ENCODE data around the gene VMO1. TPM values are rescaled to one million over a fixed set of nuclear protein-coding genes. Genes with fewer than 3 reads are reported as not detected.
A peak's percentile ranks its signal among the peaks of the same experiment; 100 is the strongest.

The VMO1 gene
- total RNA-seq, 2 donors from 2014 or later, result 3.9 TPM; not detected in 1

GRCh38 chr17:4812690-4813089, 26.5 kb upstream of the VMO1 start:
- Histone ChIP-seq H3K4me3 (no peak overlapping the region), H3K4me1 (peaks cover 0 to 14% of the 10 kb centered on the region in 2 donors), H3K36me3 (peaks cover 24% of the 10 kb centered on the region), H3K27me3 (no peaks in the 10 kb centered on the region), H3K27ac (peak overlapping the region; percentile 61 to 64), H3K9me3 (no peaks in the 10 kb centered on the region)
- no peak for TF ChIP-seq CTCF (IDR thresholded peaks at IDR 0.05)
- no peak for DNase-seq (ENCODE audit: low spot score)

- DNase-seq (ENCODE audit: low spot score), result no peak
- Histone ChIP-seq H3K36me3 (peaks cover 16% of the 10 kb centered on the region), H3K4me1 (peaks cover 0 to 20% of the 10 kb centered on the region in 2 donors), H3K27ac (no peak overlapping the region), H3K9me3 (no peaks in the 10 kb centered on the region), H3K4me3 (no peak overlapping the region), H3K27me3 (no peaks in the 10 kb centered on the region)
- TF ChIP-seq CTCF (IDR thresholded peaks at IDR 0.05), result no peak
Measured at GRCh38 chr17:4811471-4811870, 25.3 kb upstream of the VMO1 start.

- no peak for TF ChIP-seq CTCF (IDR thresholded peaks at IDR 0.05)
- no peak overlapping the region for H3K27ac ChIP-seq
- H3K4me3 ChIP-seq, result no peak overlapping the region
- peaks cover 9% of the 10 kb centered on the region for H3K36me3 ChIP-seq
- no peak for DNase-seq (ENCODE audit: low spot score)
- peaks cover 0 to 25% of the 10 kb centered on the region in 2 donors for H3K4me1 ChIP-seq
- H3K27me3 ChIP-seq, result no peaks in the 10 kb centered on the region
- no peaks in the 10 kb centered on the region for H3K9me3 ChIP-seq
Measured at GRCh38 chr17:4810696-4811290, 24.6 kb upstream of the VMO1 start.

- Histone ChIP-seq H3K4me1 (peaks cover 0 to 25% of the 10 kb centered on the region in 2 donors), H3K27me3 (no peaks in the 10 kb centered on the region), H3K4me3 (peak overlapping the region in 1 of 2 donors; percentile 93), H3K27ac (peak overlapping the region in 1 of 2 donors; percentile 19), H3K36me3 (peaks cover 5% of the 10 kb centered on the region), H3K9me3 (no peaks in the 10 kb centered on the region)
- no peak for TF ChIP-seq CTCF (IDR thresholded peaks at IDR 0.05)
- no peak for DNase-seq (ENCODE audit: low spot score)
Measured at GRCh38 chr17:4808378-4808767, 22.2 kb upstream of the VMO1 start.

- no peaks in the 10 kb centered on the region for H3K27me3 ChIP-seq
- peak overlapping the region; percentile 87 to 93 for H3K4me3 ChIP-seq
- no peak for DNase-seq (ENCODE audit: low spot score)
- H3K4me1 ChIP-seq, result peaks cover 0 to 22% of the 10 kb centered on the region in 2 donors
- TF ChIP-seq CTCF (IDR thresholded peaks at IDR 0.05), result no peak
- peak overlapping the region; percentile 71 to 86 for H3K27ac ChIP-seq
- H3K36me3 ChIP-seq, result peaks cover 5% of the 10 kb centered on the region
- no peaks in the 10 kb centered on the region for H3K9me3 ChIP-seq
Measured at GRCh38 chr17:4807605-4808377, 21.6 kb upstream of the VMO1 start.

Data from right atrium auricular region (tissue), 2 donors.